HepG2 (cell line): ENCODE results near the gene AHCY.

ENCODE experiments used
- ASH2L ChIP-seq: fragments of 300-600, 200-600 bp; sonication (generic); IDR thresholded peaks from 2 replicates; pipeline ENCODE4 v1.7.0; 2017; ENCODE audit warnings: low read depth, mild to moderate bottlenecking, moderate library complexity, mixed read lengths, low read length; ENCODE audit not compliant: insufficient read length
- CTCF ChIP-seq: sonication (generic); formaldehyde crosslinking; IDR thresholded peaks from 2 replicates; pipeline ENCODE4 v1.5.0; 2020; ENCODE audit warnings: mild to moderate bottlenecking, missing genetic modification reagents, moderate library complexity
- EZH2 ChIP-seq: conservative IDR thresholded peaks from 2 replicates; pipeline ENCODE4 v1.6.1; 2012; ENCODE audit warnings: mild to moderate bottlenecking, low read depth, low read length, moderate library complexity
- FOXM1 ChIP-seq: sonication (generic); formaldehyde crosslinking; IDR thresholded peaks from 2 replicates; pipeline ENCODE4 v1.5.0; 2020; ENCODE audit warnings: missing genetic modification reagents
- HNRNPLL ChIP-seq: fragments of 200-400 bp; formaldehyde crosslinking; IDR thresholded peaks from 2 replicates; pipeline ENCODE4 v1.6.1; 2017; ENCODE audit warnings: mild to moderate bottlenecking, low read depth, low read length; ENCODE audit not compliant: poor library complexity, severe bottlenecking
- MYC ChIP-seq: sonication (generic); formaldehyde crosslinking; IDR thresholded peaks from 2 replicates; pipeline ENCODE4 v1.9.0; 2021; ENCODE audit warnings: missing genetic modification reagents, borderline replicate concordance
- NCOA1 ChIP-seq: sonication (generic); formaldehyde crosslinking; IDR thresholded peaks from 2 replicates; pipeline ENCODE4 v1.9.0; 2021; ENCODE audit warnings: missing genetic modification reagents
- NFE2 ChIP-seq: sonication (generic); formaldehyde crosslinking; IDR thresholded peaks from 2 replicates; pipeline ENCODE4 v1.4.0; 2020; ENCODE audit warnings: missing genetic modification reagents
- REXO4 ChIP-seq: sonication (generic); formaldehyde crosslinking; IDR thresholded peaks from 2 replicates; pipeline ENCODE4 v1.8.0; 2022; ENCODE audit warnings: missing genetic modification reagents, mild to moderate bottlenecking, borderline replicate concordance
- TAF1 ChIP-seq: sonication (generic); formaldehyde crosslinking; IDR thresholded peaks from 2 replicates; pipeline ENCODE4 v1.4.0; 2020; ENCODE audit warnings: missing genetic modification reagents
- TFAP4 ChIP-seq: sonication (generic); IDR thresholded peaks from 2 replicates; pipeline ENCODE4 v1.6.1; 2016; ENCODE audit warnings: low read depth, borderline replicate concordance
- ZNF333 ChIP-seq: sonication (generic); formaldehyde crosslinking; IDR thresholded peaks from 2 replicates; pipeline ENCODE4 v1.4.0; 2020; ENCODE audit warnings: mild to moderate bottlenecking, missing genetic modification reagents, borderline replicate concordance
- ZNF782 ChIP-seq: sonication (generic); formaldehyde crosslinking; IDR thresholded peaks from 2 replicates; pipeline ENCODE4 v1.4.0; 2020; ENCODE audit warnings: missing genetic modification reagents, mild to moderate bottlenecking, borderline replicate concordance

GRCh38 chr20:34242879-34243278 is 60.3 kb downstream of the AHCY start:
- TF ChIP-seq CTCF (CRISPR knock-in tag) (no peak), TFAP4 (no peak), EZH2 (no peak), TAF1 (CRISPR knock-in tag) (no peak), ZNF333 (CRISPR knock-in tag) (no peak), REXO4 (CRISPR knock-in tag) (no peak), ASH2L (no peak), FOXM1 (CRISPR knock-in tag) (no peak), MYC (CRISPR knock-in tag) (no peak), ZNF782 (no peak), NFE2 (no peak), HNRNPLL (no peak), NCOA1 (CRISPR knock-in tag) (no peak)
